HG03159 (cell line): Measurements from ENCODE around the gene DIRAS3.
"Not testable (repeated sequence)": the region's sequence is repeated elsewhere in the genome, so short reads cannot be mapped to it uniquely, and the experiment has no call there.

Experiments
- ATAC-seq: cut with Tn5 transposase; IDR thresholded peaks from one replicate; pipeline ENCODE4 v1.9.1; 2021; ENCODE audit warnings: mild to moderate bottlenecking, moderate library complexity; ENCODE audit not compliant: unreplicated experiment

The DIRAS3 gene

GRCh38 chr1:68028566-68028965, 21.9 kb downstream of the DIRAS3 start:
- ATAC-seq: no peak

- ATAC-seq: no peak
Measured at GRCh38 chr1:68024635-68025338, 25.6 kb downstream of the DIRAS3 start.

- ATAC-seq: no peak
Measured at GRCh38 chr1:68016381-68016780, 34.0 kb downstream of the DIRAS3 start.

- ATAC-seq: no peak
Measured at GRCh38 chr1:68015971-68016370, 34.5 kb downstream of the DIRAS3 start.

GRCh38 chr1:68015369-68015768, 35.1 kb downstream of the DIRAS3 start:
- no peak for ATAC-seq

GRCh38 chr1:68013351-68013750, 37.1 kb downstream of the DIRAS3 start:
- ATAC-seq: no peak

GRCh38 chr1:68011657-68012375, 38.6 kb downstream of the DIRAS3 start:
- ATAC-seq: no peak

- no peak for ATAC-seq
Measured at GRCh38 chr1:68010543-68010942, 39.9 kb downstream of the DIRAS3 start.

- no peak for ATAC-seq
Measured at GRCh38 chr1:68010090-68010489, 40.3 kb downstream of the DIRAS3 start.

GRCh38 chr1:68003626-68004025, 46.8 kb downstream of the DIRAS3 start:
- not testable (repeated sequence) for ATAC-seq

GRCh38 chr1:68000191-68000590, 50.2 kb downstream of the DIRAS3 start:
- no peak for ATAC-seq

GRCh38 chr1:67997746-67998145, 52.7 kb downstream of the DIRAS3 start:
- no peak for ATAC-seq
